ENCODE results near the gene PACRG.
"Not testable (repeated sequence)": the region's sequence is repeated elsewhere in the genome, so short reads cannot be mapped to it uniquely, and the experiment has no call there.

The PACRG gene

GRCh38 chr6:162952423-162952822 lies 224.6 kb downstream of the PACRG start:
- DNase-seq, result no peak

GRCh38 chr6:162957062-162957461 lies 229.3 kb downstream of the PACRG start:
- DNase-seq, result no peak

GRCh38 chr6:162960679-162961457 lies 233.1 kb downstream of the PACRG start:
- no peak for DNase-seq

- DNase-seq, result no peak
Measured at GRCh38 chr6:162962093-162962492, 234.3 kb downstream of the PACRG start.

- DNase-seq, result no peak
Measured at GRCh38 chr6:162963861-162964260, 236.1 kb downstream of the PACRG start.

GRCh38 chr6:162964488-162965140 lies 236.8 kb downstream of the PACRG start:
- DNase-seq, result no peak

GRCh38 chr6:162965366-162965765 lies 237.6 kb downstream of the PACRG start:
- DNase-seq, result no peak

- no peak for DNase-seq
Measured at GRCh38 chr6:162970246-162970645, 242.5 kb downstream of the PACRG start.

- DNase-seq, result no peak
Measured at GRCh38 chr6:162971356-162971755, 243.6 kb downstream of the PACRG start.

GRCh38 chr6:162973151-162973872 lies 245.5 kb downstream of the PACRG start:
- DNase-seq, result no peak

- no peak for DNase-seq
Measured at GRCh38 chr6:162973980-162974379, 246.2 kb downstream of the PACRG start.

GRCh38 chr6:162974685-162975084 lies 246.9 kb downstream of the PACRG start:
- no peak for DNase-seq

- DNase-seq, result no peak
Measured at GRCh38 chr6:162976141-162976540, 248.4 kb downstream of the PACRG start.

GRCh38 chr6:162983234-162983633 lies 255.5 kb downstream of the PACRG start:
- not testable (repeated sequence) for DNase-seq

- no peak for DNase-seq
Measured at GRCh38 chr6:162998777-162999176, 271.0 kb downstream of the PACRG start.

GRCh38 chr6:162999575-163000285 lies 272.0 kb downstream of the PACRG start:
- no peak for DNase-seq

- no peak for DNase-seq
Measured at GRCh38 chr6:163001330-163001729, 273.6 kb downstream of the PACRG start.

GRCh38 chr6:163008186-163008585 lies 280.4 kb downstream of the PACRG start:
- no peak for DNase-seq

GRCh38 chr6:163008626-163009025 lies 280.9 kb downstream of the PACRG start:
- no peak for DNase-seq

GRCh38 chr6:163010145-163010544 lies 282.4 kb downstream of the PACRG start:
- DNase-seq, result no peak

- no peak for DNase-seq
Measured at GRCh38 chr6:163014736-163015135, 287.0 kb downstream of the PACRG start.

GRCh38 chr6:163017801-163018200 lies 290.0 kb downstream of the PACRG start:
- no peak for DNase-seq

- DNase-seq, result no peak
Measured at GRCh38 chr6:163019926-163020325, 292.2 kb downstream of the PACRG start.
